HG03432 (cell line): ENCODE data around the gene RACK1.
A peak's percentile ranks its signal among the peaks of the same experiment; 100 is the strongest.

Experiments
- ATAC-seq: cut with Tn5 transposase; IDR thresholded peaks from one replicate; pipeline ENCODE4 v1.9.1; 2021; ENCODE audit warnings: mild to moderate bottlenecking, moderate library complexity; ENCODE audit not compliant: unreplicated experiment

RACK1 gene

DNA sequence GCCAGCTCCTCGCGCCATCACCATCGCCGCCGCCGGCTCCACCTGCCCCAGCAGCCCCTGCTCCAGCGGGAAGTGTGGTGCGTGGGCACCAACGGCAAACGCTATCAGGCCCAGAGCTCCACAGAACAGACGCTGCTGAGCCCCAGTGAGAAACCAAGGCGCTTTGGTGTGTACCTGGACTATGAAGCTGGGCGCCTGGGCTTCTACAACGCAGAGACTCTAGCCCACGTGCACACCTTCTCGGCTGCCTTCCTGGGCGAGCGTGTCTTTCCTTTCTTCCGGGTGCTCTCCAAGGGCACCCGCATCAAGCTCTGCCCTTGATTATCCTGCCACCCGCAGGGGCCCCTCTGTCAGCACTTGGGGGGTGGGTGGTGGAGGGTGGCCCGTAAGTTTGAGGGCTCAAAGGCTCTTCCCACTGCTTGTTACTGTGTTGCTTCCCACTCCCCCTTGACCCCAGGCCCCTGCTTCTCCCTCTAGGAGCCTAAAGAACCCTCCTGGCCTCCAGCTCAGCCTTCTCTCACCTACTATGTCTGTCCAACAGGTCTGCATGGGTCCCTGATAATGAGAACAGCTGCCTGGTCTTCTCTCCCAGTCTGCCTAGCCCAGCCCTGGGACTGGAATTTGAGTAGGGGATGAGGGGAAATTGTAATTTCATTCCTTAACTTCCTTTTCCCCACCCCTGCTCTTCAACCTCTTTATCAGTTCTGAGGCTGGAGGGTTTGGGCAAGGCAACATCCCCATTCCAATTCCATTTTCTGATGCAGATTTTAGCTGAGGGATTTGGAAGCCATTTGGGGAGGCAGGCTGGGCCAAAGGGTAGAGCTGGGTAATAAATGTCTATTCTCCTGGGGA, 9.0 kb downstream of the RACK1 start:
- ATAC-seq: no peak

DNA sequence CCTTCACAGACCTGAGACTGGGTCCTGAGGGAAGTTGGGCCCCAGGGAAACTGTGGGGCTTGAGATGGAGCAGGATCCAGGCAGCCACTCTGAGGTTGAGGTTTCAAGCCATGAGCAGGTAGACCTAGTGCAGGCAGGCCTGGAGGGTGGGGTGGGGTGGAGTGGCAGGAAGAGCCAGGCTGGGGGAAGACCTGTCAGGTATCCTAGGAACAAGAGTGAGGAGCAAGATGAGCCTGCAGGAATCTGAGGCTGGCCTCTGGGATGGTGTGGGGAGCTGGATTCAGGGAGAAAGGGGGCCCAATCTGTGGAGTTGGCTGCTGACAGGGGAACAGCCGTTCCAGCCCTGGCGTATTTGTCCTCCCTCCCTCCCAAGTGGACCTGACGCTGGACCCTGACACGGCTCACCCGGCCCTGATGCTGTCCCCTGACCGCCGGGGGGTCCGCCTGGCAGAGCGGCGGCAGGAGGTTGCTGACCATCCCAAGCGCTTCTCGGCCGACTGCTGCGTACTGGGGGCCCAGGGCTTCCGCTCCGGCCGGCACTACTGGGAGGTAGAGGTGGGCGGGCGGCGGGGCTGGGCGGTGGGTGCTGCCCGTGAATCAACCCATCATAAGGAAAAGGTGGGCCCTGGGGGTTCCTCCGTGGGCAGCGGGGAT, 9.8 kb downstream of the RACK1 start:
- ATAC-seq: no peak

- ATAC-seq: no peak
These were observed 10.5 kb downstream of the RACK1 start for GRCh38 chr5:181233088-181233800.

- ATAC-seq: no peak
These were observed 11.1 kb downstream of the RACK1 start for GRCh38 chr5:181232593-181232992.

GRCh38 chr5:181231432-181231831, 12.3 kb downstream of the RACK1 start:
- ATAC-seq: no peak

DNA sequence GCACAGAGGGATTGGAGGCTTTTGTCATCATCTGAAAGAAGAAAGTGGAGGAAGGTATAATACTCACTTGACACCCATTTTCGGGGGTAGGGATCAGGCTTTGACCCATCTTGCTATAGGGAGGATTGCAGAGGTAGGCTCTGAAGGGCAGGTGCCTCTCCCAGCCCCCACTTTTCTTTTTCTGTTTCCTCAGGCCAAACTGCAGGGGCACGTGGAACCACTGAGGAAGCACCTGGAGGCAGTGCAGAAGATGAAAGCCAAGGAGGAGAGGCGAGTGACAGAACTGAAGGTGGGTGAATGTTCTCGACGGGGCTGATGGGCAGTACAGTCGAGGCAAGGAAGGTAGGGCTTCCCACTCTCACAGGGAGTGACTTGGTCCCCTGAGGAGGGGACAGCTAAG, 13.2 kb downstream of the RACK1 start:
- no peak for ATAC-seq

DNA sequence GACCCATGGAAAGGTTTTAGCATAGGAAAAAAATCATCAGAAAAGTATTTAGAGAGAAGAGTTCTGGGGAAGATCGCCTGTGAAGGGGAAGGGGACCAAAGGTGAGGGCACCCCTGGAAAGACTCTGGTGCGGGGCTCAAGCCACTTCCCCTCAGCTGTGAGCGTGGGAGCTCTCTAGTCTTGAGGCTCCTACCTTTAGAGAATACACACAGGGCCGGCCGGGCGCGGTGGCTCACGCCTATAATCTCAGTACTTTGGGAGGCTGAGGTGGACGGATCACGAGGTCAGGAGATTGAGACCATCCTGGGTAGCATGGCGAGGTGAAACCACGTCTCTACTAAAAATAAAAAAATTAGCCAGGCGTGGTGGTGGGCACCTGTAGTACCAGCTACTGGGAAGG, 13.7 kb downstream of the RACK1 start:
- no peak for ATAC-seq

DNA sequence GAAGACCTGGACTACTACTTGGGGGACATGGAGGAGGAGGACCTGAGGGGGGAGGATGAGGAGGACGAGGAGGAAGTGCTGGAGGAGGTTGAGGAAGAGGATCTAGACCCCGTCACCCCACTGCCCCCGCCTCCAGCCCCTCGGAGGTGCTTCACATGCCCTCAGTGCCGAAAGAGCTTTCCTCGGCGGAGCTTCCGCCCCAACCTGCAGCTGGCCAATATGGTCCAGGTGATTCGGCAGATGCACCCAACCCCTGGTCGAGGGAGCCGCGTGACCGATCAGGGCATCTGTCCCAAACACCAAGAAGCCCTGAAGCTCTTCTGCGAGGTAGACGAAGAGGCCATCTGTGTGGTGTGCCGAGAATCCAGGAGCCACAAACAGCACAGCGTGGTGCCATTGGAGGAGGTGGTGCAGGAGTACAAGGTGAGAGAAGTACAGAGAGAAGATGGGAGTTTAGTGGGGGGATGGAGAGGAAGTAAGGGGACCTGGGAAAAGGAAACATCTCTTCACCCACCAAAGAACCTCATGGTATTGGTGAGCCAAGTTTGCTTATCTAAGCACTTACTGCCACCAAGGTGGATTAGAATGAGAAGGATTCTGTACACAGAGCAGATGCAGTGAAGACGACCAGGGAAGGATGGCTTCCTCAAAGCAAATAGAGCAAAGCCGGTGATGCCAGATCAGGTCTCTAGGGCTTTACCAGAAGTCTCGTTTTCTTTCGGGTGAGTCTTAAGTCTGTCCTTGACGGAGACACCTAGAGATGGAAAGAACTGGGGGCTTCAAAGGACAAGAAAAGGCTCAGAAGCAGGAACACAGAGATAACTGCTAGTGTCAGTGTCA, 19.1 kb downstream of the RACK1 start:
- ATAC-seq: no peak

- ATAC-seq: no peak
These were observed 19.8 kb downstream of the RACK1 start for GRCh38 chr5:181223729-181224389.

DNA sequence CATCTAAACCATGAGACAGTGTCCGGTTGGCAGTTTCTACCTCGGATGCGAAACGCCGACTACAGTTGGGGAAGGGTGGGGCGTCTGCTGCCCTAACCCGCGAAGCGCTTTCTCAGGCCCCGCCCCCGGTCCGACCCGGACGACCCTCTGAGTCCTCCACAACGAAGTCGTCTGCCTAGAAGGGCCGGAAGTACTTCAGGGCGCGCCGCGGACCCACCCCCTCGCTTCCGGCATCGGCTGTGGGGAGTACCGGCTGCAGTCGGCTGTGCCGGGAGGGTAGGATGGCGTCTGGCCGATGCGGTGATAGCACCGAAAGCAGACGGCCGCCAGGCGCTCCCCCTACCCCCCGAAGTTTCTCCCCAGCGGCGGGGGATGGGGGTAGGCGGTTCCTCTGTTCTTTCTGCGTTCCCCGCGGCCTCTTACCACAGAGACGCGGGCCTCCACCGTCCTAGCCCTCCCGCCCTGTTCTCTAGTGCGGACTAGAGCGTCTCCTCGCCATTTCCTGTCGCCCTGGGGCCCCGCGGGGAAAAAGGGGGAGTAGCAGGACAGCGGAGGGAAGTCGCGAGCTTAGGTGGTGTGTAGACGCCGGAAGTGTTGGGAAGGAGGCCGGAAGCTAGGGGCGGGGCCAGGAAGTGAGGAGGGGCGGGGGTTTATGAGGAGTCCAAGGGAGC, 20.5 kb downstream of the RACK1 start, which contains the start of gene TRIM41:
Gene TRIM41, plus strand, starts transcription at position 224 of the 671 bp plus-strand sequence. CDS start 719 bp downstream, outside the sequence.
- ATAC-seq: peak; percentile 66

- no peak for ATAC-seq
These were observed 21.1 kb downstream of the RACK1 start for GRCh38 chr5:181222630-181223057.

GRCh38 chr5:181221792-181222629, 21.7 kb downstream of the RACK1 start:
- ATAC-seq: peak; percentile 35

- no peak for ATAC-seq
These were observed 22.5 kb downstream of the RACK1 start for GRCh38 chr5:181221105-181221791.

DNA sequence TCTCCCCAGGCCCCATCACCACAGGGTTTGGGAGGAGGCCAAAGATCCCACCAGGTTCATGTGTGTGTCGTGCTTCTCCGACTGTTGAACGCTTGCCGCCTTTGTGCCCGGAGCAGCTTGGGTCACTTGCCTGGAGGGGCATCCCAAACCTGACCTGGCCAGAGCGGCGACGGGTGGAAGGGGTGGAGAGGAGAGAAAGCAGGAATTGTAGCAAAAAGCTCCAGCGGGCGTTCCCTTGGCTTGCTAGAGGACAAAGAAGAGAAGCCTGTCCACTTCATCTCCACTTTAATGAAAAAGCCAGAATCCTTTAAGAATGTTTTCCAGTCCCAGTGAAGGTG, 23.6 kb downstream of the RACK1 start:
- ATAC-seq: no peak

DNA sequence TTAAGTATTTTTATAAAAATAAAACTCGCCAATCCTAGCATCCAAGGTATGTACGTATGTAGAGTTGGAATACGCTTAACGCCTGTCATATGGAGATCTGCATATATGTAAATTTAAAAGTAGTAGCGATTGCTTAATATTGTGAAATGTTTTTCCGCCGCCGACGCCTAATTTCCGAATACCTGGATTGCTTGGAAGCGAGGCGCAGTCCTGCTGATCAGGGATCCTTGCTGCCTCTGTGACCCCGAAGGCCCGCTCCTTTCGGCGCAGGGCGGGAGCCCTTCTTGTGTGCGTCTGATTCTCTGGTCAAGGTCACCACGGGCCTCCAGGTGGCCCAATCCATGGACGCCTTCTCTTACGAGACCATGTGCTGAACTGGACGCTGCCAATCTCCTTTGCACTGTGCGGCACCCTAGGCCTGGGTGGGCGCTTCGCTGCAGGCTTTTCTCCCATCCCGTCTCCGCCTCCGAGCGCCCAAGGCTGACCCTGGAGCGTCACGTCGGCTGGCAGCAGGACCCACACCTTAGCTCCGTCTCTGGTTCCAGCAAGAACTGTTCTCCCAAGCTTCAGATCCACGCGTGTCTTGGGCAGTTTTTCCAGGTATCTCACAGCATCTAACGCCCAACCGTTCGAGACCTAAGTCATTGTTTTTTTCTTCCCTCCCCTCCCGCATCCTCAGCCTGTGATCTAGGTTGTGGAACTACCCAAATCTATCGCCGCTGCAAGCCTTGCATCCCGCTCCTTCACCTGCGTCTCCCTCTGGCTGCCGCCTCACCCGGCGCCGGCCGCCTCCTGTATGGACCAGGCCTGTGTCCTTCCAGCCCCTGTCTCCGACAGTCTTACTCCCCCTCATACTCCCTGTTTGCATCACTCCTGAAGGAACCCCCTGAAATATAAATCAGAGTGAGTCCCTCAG, 24.2 kb downstream of the RACK1 start:
- no peak for ATAC-seq

GRCh38 chr5:181218795-181219124, 24.9 kb downstream of the RACK1 start:
- no peak for ATAC-seq

GRCh38 chr5:181217803-181218062, 26.0 kb downstream of the RACK1 start:
- peak; percentile 15 for ATAC-seq
